ENCODE measurements around the gene NME3.

- TF ChIP-seq CTCF (IDR thresholded peaks at IDR 0.05) (no peak), POLR2A (IDR thresholded peaks at IDR 0.05) (no peak)
Measured at GRCh38 chr16:1784977-1785845, 13.9 kb upstream of the NME3 start.
